WTC11 (cell line): ENCODE measurements around the gene RBMS1.

Experiments used
- ELF4 ChIP-seq: sonication (generic); formaldehyde crosslinking; IDR thresholded peaks from 2 replicates; pipeline ENCODE4 v1.8.1; 2022; ENCODE audit warnings: low read depth, mild to moderate bottlenecking, moderate library complexity, missing genetic modification reagents
- IRF2 ChIP-seq: sonication (generic); formaldehyde crosslinking; IDR thresholded peaks from 2 replicates; pipeline ENCODE4 v1.8.0; 2022; ENCODE audit warnings: low read depth, missing genetic modification reagents, borderline replicate concordance
- NR3C1 ChIP-seq: sonication (generic); formaldehyde crosslinking; conservative IDR thresholded peaks from 2 replicates; pipeline ENCODE4 v1.8.1; 2023; ENCODE audit warnings: low read depth, mild to moderate bottlenecking, missing genetic modification reagents
- OVOL2 ChIP-seq: fragments of 250-450 bp; sonication (Bioruptor Pico); IDR thresholded peaks from 2 replicates; pipeline ENCODE4 v1.9.0; 2021; ENCODE audit warnings: mild to moderate bottlenecking, borderline replicate concordance
- TEAD1 ChIP-seq: sonication (generic); formaldehyde crosslinking; IDR thresholded peaks from 2 replicates; pipeline ENCODE4 v1.8.0; 2022; ENCODE audit warnings: mild to moderate bottlenecking, missing genetic modification reagents
- ZNF121 ChIP-seq: sonication (generic); formaldehyde crosslinking; IDR thresholded peaks from 2 replicates; pipeline ENCODE4 v1.8.0; 2023; ENCODE audit warnings: missing genetic modification reagents
- ZNF317 ChIP-seq: sonication (generic); formaldehyde crosslinking; IDR thresholded peaks from 2 replicates; pipeline ENCODE4 v1.8.1; 2023; ENCODE audit warnings: low read depth, mild to moderate bottlenecking, moderate library complexity, missing genetic modification reagents, borderline replicate concordance
- ZNF423 ChIP-seq: fragments of 250-450 bp; sonication (Bioruptor Pico); IDR thresholded peaks from 2 replicates; pipeline ENCODE4 v2.1.2; 2022; ENCODE audit warnings: mild to moderate bottlenecking, moderate library complexity
- TF ChIP-seq, protein P1 (sequence below): fragments of 200-600 bp; IDR thresholded peaks from 2 replicates; pipeline ENCODE4 v1.8.0; 2022; ENCODE audit warnings: antibody characterized with exemption
- TF ChIP-seq, protein P2 (sequence below): sonication (generic); formaldehyde crosslinking; IDR thresholded peaks from 2 replicates; pipeline ENCODE4 v1.8.0; 2022; ENCODE audit warnings: missing genetic modification reagents
- TF ChIP-seq, protein P3 (sequence below): sonication (generic); formaldehyde crosslinking; conservative IDR thresholded peaks from 2 replicates; pipeline ENCODE4 v1.8.1; 2023; ENCODE audit warnings: mild to moderate bottlenecking, low read depth, missing genetic modification reagents, moderate library complexity
- TF ChIP-seq, protein P4 (sequence below): sonication (generic); formaldehyde crosslinking; IDR thresholded peaks from 2 replicates; pipeline ENCODE4 v1.8.1; 2023; ENCODE audit warnings: mild to moderate bottlenecking, missing genetic modification reagents
- TF ChIP-seq, protein P5 (sequence below): sonication (generic); formaldehyde crosslinking; IDR thresholded peaks from 2 replicates; pipeline ENCODE4 v1.8.1; 2022; ENCODE audit warnings: low read depth, mild to moderate bottlenecking, moderate library complexity, missing genetic modification reagents, borderline replicate concordance

DNA sequence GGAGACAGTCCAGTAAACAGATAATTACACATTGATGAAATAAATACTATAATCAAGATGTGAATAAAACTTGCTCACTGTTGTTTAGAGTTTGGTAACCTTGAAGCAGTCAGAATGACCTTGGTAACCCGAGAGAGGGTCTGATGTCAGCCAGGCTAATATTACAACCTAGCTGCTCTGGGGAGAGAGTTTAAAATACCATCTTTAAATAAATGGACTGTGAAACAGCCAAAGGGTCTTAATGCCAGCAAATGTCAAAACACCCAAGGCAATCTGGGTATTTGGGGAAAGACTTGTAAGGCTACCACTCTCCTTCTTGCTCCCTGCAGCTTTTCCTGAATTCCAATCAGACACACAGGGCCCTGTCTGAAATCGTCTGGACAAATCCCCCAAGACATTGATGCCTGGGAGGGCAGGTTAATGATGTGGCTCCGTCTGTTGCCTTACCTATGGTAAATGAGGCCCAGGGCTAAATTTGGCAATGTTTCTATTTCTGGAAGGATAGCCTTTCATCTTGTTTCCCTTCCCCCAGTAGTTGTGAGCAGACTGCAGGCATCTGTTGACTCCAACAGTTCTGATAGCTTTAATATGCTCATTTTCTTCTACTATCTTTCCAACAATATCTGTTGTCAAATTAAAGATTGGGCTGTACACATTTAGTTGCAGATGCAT, 250.6 kb downstream of the RBMS1 start:
- TF ChIP-seq ZNF317 (CRISPR knock-in tag) (no peak), ELF4 (CRISPR knock-in tag) (no peak), TEAD1 (no peak), ZNF121 (CRISPR knock-in tag) (no peak), NR3C1 (no peak), OVOL2 (CRISPR knock-in tag) (no peak), ZNF423 (CRISPR knock-in tag) (no peak), IRF2 (CRISPR knock-in tag) (no peak)
- TF ChIP-seq, protein P1, sequence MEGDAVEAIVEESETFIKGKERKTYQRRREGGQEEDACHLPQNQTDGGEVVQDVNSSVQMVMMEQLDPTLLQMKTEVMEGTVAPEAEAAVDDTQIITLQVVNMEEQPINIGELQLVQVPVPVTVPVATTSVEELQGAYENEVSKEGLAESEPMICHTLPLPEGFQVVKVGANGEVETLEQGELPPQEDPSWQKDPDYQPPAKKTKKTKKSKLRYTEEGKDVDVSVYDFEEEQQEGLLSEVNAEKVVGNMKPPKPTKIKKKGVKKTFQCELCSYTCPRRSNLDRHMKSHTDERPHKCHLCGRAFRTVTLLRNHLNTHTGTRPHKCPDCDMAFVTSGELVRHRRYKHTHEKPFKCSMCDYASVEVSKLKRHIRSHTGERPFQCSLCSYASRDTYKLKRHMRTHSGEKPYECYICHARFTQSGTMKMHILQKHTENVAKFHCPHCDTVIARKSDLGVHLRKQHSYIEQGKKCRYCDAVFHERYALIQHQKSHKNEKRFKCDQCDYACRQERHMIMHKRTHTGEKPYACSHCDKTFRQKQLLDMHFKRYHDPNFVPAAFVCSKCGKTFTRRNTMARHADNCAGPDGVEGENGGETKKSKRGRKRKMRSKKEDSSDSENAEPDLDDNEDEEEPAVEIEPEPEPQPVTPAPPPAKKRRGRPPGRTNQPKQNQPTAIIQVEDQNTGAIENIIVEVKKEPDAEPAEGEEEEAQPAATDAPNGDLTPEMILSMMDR = no peak
- TF ChIP-seq, protein P2, sequence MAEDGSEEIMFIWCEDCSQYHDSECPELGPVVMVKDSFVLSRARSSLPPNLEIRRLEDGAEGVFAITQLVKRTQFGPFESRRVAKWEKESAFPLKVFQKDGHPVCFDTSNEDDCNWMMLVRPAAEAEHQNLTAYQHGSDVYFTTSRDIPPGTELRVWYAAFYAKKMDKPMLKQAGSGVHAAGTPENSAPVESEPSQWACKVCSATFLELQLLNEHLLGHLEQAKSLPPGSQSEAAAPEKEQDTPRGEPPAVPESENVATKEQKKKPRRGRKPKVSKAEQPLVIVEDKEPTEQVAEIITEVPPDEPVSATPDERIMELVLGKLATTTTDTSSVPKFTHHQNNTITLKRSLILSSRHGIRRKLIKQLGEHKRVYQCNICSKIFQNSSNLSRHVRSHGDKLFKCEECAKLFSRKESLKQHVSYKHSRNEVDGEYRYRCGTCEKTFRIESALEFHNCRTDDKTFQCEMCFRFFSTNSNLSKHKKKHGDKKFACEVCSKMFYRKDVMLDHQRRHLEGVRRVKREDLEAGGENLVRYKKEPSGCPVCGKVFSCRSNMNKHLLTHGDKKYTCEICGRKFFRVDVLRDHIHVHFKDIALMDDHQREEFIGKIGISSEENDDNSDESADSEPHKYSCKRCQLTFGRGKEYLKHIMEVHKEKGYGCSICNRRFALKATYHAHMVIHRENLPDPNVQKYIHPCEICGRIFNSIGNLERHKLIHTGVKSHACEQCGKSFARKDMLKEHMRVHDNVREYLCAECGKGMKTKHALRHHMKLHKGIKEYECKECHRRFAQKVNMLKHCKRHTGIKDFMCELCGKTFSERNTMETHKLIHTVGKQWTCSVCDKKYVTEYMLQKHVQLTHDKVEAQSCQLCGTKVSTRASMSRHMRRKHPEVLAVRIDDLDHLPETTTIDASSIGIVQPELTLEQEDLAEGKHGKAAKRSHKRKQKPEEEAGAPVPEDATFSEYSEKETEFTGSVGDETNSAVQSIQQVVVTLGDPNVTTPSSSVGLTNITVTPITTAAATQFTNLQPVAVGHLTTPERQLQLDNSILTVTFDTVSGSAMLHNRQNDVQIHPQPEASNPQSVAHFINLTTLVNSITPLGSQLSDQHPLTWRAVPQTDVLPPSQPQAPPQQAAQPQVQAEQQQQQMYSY (CRISPR knock-in tag) = no peak
- TF ChIP-seq, protein P3, sequence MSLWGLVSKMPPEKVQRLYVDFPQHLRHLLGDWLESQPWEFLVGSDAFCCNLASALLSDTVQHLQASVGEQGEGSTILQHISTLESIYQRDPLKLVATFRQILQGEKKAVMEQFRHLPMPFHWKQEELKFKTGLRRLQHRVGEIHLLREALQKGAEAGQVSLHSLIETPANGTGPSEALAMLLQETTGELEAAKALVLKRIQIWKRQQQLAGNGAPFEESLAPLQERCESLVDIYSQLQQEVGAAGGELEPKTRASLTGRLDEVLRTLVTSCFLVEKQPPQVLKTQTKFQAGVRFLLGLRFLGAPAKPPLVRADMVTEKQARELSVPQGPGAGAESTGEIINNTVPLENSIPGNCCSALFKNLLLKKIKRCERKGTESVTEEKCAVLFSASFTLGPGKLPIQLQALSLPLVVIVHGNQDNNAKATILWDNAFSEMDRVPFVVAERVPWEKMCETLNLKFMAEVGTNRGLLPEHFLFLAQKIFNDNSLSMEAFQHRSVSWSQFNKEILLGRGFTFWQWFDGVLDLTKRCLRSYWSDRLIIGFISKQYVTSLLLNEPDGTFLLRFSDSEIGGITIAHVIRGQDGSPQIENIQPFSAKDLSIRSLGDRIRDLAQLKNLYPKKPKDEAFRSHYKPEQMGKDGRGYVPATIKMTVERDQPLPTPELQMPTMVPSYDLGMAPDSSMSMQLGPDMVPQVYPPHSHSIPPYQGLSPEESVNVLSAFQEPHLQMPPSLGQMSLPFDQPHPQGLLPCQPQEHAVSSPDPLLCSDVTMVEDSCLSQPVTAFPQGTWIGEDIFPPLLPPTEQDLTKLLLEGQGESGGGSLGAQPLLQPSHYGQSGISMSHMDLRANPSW (CRISPR knock-in tag) = no peak
- TF ChIP-seq, protein P4, sequence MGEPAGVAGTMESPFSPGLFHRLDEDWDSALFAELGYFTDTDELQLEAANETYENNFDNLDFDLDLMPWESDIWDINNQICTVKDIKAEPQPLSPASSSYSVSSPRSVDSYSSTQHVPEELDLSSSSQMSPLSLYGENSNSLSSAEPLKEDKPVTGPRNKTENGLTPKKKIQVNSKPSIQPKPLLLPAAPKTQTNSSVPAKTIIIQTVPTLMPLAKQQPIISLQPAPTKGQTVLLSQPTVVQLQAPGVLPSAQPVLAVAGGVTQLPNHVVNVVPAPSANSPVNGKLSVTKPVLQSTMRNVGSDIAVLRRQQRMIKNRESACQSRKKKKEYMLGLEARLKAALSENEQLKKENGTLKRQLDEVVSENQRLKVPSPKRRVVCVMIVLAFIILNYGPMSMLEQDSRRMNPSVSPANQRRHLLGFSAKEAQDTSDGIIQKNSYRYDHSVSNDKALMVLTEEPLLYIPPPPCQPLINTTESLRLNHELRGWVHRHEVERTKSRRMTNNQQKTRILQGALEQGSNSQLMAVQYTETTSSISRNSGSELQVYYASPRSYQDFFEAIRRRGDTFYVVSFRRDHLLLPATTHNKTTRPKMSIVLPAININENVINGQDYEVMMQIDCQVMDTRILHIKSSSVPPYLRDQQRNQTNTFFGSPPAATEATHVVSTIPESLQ (CRISPR knock-in tag) = no peak
- TF ChIP-seq, protein P5, sequence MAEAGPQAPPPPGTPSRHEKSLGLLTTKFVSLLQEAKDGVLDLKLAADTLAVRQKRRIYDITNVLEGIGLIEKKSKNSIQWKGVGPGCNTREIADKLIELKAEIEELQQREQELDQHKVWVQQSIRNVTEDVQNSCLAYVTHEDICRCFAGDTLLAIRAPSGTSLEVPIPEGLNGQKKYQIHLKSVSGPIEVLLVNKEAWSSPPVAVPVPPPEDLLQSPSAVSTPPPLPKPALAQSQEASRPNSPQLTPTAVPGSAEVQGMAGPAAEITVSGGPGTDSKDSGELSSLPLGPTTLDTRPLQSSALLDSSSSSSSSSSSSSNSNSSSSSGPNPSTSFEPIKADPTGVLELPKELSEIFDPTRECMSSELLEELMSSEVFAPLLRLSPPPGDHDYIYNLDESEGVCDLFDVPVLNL = no peak
